GM12865 (cell line): ENCODE data around the gene SPATA32.

Experiments used
- DNase-seq: peaks from one replicate; pipeline ENCODE4 v3.0.0; 2010; ENCODE audit warnings: low read depth
- H3K4me3 ChIP-seq: 2 replicates; pipeline ENCODE4 v1.5.1; 2011; ENCODE audit warnings: mild to moderate bottlenecking, low read depth, low read length, control low read depth
- CTCF ChIP-seq: IDR thresholded peaks from 2 replicates; pipeline ENCODE4 v1.5.1; 2011; ENCODE audit warnings: low read length, control low read depth, low read depth, inconsistent platforms; ENCODE audit not compliant: insufficient read depth; ENCODE audit errors: missing control alignments

The SPATA32 gene

GRCh38 chr17:45222996-45223538 is 38.8 kb downstream of the SPATA32 start:
- TF ChIP-seq CTCF = no peak
- no peak for DNase-seq
- peak overlapping the region; percentile 96 for H3K4me3 ChIP-seq

GRCh38 chr17:45222289-45222995 is 39.5 kb downstream of the SPATA32 start:
- peak overlapping the region; percentile 96 for H3K4me3 ChIP-seq
- no peak for TF ChIP-seq CTCF
- DNase-seq = peak; percentile 58

- TF ChIP-seq CTCF = no peak
- DNase-seq = no peak
- H3K4me3 ChIP-seq = peak overlapping the region; percentile 96
These were observed 39.9 kb downstream of the SPATA32 start for GRCh38 chr17:45222014-45222288.

- DNase-seq = peak; percentile 87
- TF ChIP-seq CTCF = no peak
- H3K4me3 ChIP-seq = peak within 1 kb of the TSS; percentile 96
These were observed 40.5 kb downstream of the SPATA32 start, which contains the start of gene FMNL1 for GRCh38 chr17:45221081-45222013. Gene FMNL1, plus strand, starts transcription at chr17:45221885. Its CDS starts 240 bp downstream, at chr17:45222125.

GRCh38 chr17:45220079-45220478 is 41.8 kb downstream of the SPATA32 start:
- DNase-seq = no peak
- no peak for TF ChIP-seq CTCF
- H3K4me3 ChIP-seq = no peak overlapping the region

- H3K4me3 ChIP-seq = no peak overlapping the region
- peak; percentile 95 for TF ChIP-seq CTCF
- DNase-seq = peak; percentile 85
These were observed 42.8 kb downstream of the SPATA32 start for GRCh38 chr17:45218895-45219661.
